GM19099 (cell line): Measurements from ENCODE around the gene SNAP29.

Experiments
- POLR2A ChIP-seq: IDR thresholded peaks from 3 replicates; pipeline ENCODE4 v1.6.1; 2011; ENCODE audit warnings: low read depth; ENCODE audit not compliant: insufficient read length; ENCODE audit errors: extremely low read depth

SNAP29 gene

GRCh38 chr22:20904980-20905355 is 46.2 kb downstream of the SNAP29 start:
- TF ChIP-seq POLR2A = no peak

- TF ChIP-seq POLR2A = no peak
Measured at GRCh38 chr22:20905415-20906386, 46.9 kb downstream of the SNAP29 start.

- no peak for TF ChIP-seq POLR2A
Measured at GRCh38 chr22:20906387-20906767, 47.6 kb downstream of the SNAP29 start.

GRCh38 chr22:20909543-20910303 is 50.9 kb downstream of the SNAP29 start:
- no peak for TF ChIP-seq POLR2A

GRCh38 chr22:20912494-20912893 is 53.7 kb downstream of the SNAP29 start:
- no peak for TF ChIP-seq POLR2A

GRCh38 chr22:20916916-20917810 is 58.4 kb downstream of the SNAP29 start, which contains the start of gene CRKL:
TSS of gene CRKL (plus strand) at chr22:20917407. CDS start at chr22:20917935, 528 bp downstream.
- peak; percentile 86 for TF ChIP-seq POLR2A

GRCh38 chr22:20918663-20919218 is 59.9 kb downstream of the SNAP29 start:
- no peak for TF ChIP-seq POLR2A

GRCh38 chr22:20919718-20920117 is 60.9 kb downstream of the SNAP29 start:
- TF ChIP-seq POLR2A = no peak

GRCh38 chr22:20920881-20921203 is 62.0 kb downstream of the SNAP29 start:
- TF ChIP-seq POLR2A = no peak

- TF ChIP-seq POLR2A = no peak
Measured at GRCh38 chr22:20922141-20922751, 63.4 kb downstream of the SNAP29 start.

- no peak for TF ChIP-seq POLR2A
Measured at GRCh38 chr22:20926243-20926642, 67.4 kb downstream of the SNAP29 start.

- no peak for TF ChIP-seq POLR2A
Measured at GRCh38 chr22:20927940-20928572, 69.2 kb downstream of the SNAP29 start.

GRCh38 chr22:20928573-20928967 is 69.8 kb downstream of the SNAP29 start:
- no peak for TF ChIP-seq POLR2A

- TF ChIP-seq POLR2A = no peak
Measured at GRCh38 chr22:20930004-20930403, 71.2 kb downstream of the SNAP29 start.
